ENCODE data around the gene TBC1D8.

TBC1D8 gene

GRCh38 chr2:101133492-101134100, 17.6 kb downstream of the TBC1D8 start:
- no peak for DNase-seq

GRCh38 chr2:101132202-101132601, 19.0 kb downstream of the TBC1D8 start:
- DNase-seq: no peak

GRCh38 chr2:101130081-101130480, 21.1 kb downstream of the TBC1D8 start:
- DNase-seq: no peak

GRCh38 chr2:101127319-101128056, 23.7 kb downstream of the TBC1D8 start:
- DNase-seq: no peak

- DNase-seq: no peak
Observed at GRCh38 chr2:101125808-101126207, 25.4 kb downstream of the TBC1D8 start.

GRCh38 chr2:101125374-101125773, 25.8 kb downstream of the TBC1D8 start:
- DNase-seq: no peak

GRCh38 chr2:101124643-101125366, 26.4 kb downstream of the TBC1D8 start:
- DNase-seq: no peak

- no peak for DNase-seq
Observed at GRCh38 chr2:101123795-101124471, 27.2 kb downstream of the TBC1D8 start.

- DNase-seq: no peak
Observed at GRCh38 chr2:101121174-101121573, 30.0 kb downstream of the TBC1D8 start.

GRCh38 chr2:101120124-101120996, 30.8 kb downstream of the TBC1D8 start:
- DNase-seq: no peak

GRCh38 chr2:101119431-101119830, 31.8 kb downstream of the TBC1D8 start:
- DNase-seq: no peak

GRCh38 chr2:101116841-101117552, 34.2 kb downstream of the TBC1D8 start:
- DNase-seq: no peak

- no peak for DNase-seq
Observed at GRCh38 chr2:101116348-101116747, 34.8 kb downstream of the TBC1D8 start.

- no peak for DNase-seq
Observed at GRCh38 chr2:101115664-101116063, 35.5 kb downstream of the TBC1D8 start.

GRCh38 chr2:101114815-101115214, 36.4 kb downstream of the TBC1D8 start:
- no peak for DNase-seq

GRCh38 chr2:101114268-101114783, 36.9 kb downstream of the TBC1D8 start:
- no peak for DNase-seq

GRCh38 chr2:101113441-101114267, 37.5 kb downstream of the TBC1D8 start:
- no peak for DNase-seq

GRCh38 chr2:101112772-101113157, 38.4 kb downstream of the TBC1D8 start:
- DNase-seq: no peak

GRCh38 chr2:101111917-101112771, 39.0 kb downstream of the TBC1D8 start:
- DNase-seq: no peak
